DMS79 treated with DMSO at 0.1 percent for 48 hours (cell line): ENCODE results near the gene PROM1.

ENCODE experiments used
- DNase-seq: peaks from one replicate; lab custom pipeline; 2025; lab: John Stamatoyannopoulos, UW

The PROM1 gene

DNA sequence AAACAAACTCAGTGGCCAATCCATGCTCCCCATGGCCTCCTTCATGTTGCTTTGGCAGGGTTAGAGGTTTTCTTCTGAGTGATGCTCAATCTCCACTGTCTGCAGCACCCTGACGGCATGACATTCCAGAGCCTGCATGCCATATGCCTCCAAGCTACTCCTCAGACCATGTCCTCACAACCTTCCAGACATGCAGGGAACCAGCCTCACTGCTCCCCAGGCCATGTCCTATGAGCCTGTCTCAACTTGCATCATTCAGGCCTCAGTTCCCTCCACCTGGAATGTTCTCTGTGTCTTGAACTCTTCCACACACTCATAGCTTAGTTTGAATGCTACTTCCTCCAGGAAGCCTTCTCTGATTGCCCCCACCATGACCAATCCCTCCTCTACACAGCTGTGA is 18.8 kb downstream of the PROM1 start:
- no peak for DNase-seq

DNA sequence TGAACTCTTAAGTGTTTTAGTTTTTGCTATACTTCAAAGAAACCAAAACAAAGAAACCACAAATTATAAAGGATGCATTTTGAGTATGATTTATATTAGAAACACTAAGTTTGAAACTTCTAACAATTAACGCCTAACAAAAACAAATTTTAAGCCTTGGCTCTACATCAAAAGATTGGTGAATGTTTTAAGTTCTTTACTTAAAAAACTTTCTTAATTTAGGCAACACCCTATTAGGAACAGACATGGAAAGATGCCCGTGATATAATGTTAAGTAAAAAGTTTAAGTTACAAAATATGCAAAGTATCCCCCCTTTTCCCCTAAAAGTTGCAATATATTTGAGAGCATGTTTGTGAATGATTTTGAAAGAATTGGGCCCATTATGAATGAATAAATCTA is 21.2 kb downstream of the PROM1 start:
- no peak for DNase-seq

DNA sequence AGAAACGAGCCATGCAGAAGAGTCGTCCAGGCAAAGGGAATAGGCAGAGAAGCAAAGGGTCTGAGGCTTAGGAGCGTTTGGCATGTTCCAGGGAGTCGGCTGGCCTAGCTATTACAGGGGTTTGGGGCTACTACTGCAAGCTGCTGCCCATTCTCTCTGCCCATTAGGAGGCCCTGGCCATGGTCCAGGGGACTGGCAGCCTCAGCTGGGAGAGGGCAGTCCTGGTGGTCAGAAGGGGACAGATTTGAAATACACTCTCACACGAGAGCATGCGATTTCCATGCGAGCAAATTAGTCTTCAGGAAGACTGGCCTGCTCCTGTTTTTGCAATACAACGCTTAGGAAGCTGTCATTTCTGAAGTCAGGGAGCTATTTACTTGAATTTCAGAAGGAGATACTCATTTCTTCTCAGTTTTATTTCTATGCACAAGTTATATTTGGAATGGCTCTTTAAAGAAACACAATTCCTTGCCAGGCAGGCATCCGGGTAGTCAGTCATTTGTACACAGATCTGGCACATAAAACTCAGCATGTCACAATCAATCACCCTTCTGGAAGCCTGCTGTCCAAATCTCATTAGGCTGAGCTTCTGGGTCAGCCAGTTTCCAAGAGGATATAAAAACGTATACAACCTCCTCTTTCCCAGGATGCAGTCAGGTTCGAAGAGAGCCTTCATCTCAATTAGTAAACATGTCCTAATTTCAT is 27.0 kb downstream of the PROM1 start:
- DNase-seq = no peak

GRCh38 chr4:16055873-16056272 is 27.9 kb downstream of the PROM1 start:
- DNase-seq = no peak

DNA sequence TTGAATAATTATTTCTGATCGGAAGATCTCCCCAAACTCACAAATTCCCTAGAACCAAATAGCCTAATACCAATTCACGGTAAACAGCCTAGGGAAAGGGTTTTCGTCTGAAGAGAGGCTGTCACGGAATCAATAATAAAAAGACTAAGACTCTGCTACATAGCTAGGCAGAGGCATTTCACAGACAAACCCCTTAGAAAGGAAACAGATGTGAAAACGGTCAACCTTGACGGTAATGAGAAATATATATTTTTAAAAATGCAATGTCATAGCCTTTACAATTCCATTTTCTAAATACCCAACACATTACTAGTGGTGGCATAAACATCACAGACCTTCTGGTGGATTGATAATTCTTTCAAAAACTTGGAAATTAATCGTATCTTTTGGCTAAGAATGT is 28.4 kb downstream of the PROM1 start:
- DNase-seq = no peak

DNA sequence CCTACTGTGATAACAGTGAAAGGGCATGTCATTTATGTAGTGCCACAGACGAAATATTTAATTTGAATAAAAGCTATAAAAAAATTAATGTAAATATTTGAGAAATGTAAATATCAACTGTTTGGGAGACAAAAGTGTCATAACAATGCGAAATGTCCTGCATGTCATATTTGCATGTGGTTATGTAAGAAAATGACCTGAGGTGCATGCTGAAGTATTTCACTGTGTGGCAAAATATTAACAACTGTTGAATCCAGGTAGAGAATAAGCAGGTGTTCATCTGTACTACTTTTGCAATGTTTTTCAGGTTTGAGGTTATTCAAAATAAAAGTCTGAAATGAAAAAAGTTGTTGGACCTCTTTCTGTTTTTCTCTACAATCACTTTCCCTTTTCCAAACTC is 30.9 kb downstream of the PROM1 start:
- no peak for DNase-seq

GRCh38 chr4:16051980-16052379 is 31.8 kb downstream of the PROM1 start:
- DNase-seq = no peak

DNA sequence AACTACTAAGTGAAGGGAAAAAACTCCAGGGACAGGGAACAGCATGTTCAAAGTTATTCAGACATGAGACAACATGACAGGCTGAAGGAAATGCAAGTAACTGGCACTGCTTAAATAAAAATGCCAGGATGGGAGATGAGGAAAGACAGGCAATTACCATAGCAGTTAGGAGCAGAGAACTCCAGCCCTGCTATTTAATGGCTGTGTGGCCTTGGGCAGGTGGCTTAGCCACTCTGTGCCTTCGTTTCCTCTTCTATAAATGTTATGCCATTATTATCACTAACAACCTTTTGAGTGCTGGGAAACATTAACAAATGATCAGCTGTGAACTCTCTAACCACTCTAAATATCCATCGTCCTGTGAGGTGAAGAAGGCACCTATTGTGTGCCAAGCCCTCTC is 32.7 kb downstream of the PROM1 start:
- DNase-seq = no peak

- no peak for DNase-seq
Measured at GRCh38 chr4:16050669-16051068, 33.2 kb downstream of the PROM1 start.

DNA sequence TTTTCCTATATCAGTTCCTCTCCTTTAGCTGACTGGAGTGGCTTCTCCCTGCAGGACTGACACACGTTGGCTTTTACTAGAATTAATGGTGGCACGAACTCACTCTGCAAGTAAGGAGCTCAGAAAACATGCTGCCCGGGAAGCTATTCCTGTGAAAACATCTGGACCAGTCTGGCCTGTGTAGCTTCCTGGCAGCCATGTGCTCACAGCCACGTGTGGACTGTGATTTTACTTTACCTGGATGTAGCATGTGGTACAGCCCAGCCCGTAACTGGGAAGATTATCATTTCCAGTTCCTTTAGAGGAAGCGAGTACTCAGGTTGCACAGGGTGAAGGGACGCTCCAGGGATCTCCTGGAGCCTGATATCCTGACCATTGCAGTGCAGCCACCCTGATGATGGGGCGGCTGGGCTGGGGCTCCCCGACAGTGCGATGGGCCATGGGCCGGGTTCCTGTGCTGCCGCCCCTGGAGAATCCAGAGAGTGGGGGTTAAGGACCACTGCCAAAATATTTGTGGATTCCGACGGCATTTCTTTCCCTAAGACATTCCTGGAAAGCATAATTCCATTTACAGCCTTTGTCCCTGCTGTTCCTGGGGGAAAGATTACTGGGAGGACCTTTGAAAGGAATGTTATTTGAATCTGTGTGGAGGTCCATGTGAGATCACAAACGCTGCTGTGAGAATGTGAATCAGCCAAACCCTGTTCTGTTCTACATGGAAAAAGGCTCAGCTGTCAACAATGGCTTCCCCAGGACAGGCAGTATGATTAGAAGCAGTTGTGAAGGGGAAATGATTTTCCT is 35.0 kb downstream of the PROM1 start:
- no peak for DNase-seq

GRCh38 chr4:16045687-16046086 is 38.1 kb downstream of the PROM1 start:
- peak; percentile 45 for DNase-seq

DNA sequence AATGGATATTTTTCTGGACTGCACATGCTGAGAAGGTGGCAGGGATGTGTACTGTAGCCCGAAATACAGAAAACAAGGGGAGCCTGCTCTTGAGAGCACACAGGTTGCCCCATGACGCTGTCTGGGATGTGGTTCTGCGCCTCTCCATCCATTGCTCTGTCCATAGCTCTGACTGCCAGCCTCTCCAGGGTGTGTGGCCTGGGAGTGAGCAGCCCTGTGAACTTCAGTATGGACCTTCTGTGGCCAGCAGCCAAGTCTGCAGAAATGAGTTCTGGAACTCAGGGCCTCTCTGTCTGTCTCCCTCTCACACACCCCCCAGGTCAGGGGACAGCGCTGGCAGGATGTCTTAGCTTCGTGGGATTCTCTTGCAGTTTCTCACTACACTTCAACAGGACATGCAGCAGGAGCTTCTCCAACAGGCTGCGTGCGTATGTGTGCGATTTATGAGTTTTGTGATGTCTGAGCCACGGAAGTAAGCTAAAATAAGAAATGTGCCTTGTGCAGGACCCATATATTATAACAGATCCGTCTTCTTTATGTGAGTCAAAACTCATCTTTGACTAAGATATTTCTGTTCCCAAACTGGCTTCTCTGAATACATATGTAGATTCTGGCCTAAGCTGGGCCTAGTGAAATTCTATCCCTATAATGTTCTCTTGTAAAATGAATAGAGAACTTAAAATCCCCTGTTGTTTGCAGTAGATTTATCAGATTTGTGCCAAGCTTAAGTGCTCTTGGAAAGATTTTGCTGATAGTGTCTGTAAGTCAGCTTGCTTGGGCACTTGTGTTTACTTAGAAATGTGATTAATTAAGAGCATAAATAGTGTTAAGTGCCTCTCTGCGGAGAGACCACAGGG is 40.0 kb downstream of the PROM1 start:
- peak; percentile 78 for DNase-seq

DNA sequence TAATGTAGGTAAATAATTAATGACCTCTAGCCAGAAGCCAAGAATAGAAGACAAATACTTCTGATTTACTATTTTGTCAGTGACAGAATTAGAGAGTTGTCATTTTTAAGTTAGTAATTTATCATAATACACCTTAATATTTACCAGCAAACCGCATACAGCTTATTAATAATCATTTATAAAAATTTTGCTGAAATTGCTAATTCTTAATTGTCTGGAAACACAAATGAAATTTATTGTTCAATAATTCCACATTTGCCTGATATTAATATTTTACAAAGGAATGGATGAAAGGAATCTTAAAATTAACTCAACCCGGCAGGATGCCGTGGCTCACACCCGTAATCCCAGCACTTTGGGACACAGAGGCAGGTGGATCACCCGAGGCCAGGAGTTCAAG is 44.7 kb downstream of the PROM1 start:
- no peak for DNase-seq

DNA sequence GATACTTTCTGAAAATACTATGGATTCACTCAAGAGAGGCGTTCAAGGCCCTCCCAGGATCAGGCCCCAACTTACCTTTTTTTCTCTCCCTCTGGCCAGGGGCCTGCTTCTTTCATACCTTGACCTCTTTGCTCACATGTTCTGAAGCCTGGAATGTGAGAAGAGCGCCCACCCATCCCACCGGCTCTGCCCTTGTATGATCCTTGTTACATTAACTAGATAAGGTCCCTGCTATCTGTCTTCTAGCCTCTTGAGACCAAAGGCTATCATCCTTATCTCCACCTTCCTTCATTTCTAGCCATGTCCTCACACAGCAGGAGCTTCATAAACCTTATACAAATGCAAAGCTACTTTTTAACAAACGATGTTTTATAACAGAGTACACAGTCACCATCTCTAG is 45.9 kb downstream of the PROM1 start:
- DNase-seq = no peak

DNA sequence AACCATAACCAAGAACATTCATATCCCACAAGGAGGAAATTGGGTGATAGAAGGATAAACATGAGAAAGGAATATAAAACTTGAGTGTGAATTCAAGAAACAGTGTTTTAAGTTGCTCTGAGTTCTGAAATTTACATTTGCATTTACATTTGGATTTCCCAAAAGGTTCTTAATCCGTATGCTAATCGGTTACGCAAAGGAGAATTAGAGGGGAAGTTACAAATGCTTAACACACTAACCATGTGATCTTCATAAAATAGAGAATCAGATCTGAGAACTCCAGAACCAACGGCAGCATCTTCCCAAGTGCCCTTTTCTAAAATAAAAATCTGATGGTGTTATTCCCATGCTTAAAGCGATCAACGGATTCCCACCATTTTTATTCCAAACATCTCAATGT is 48.0 kb downstream of the PROM1 start:
- no peak for DNase-seq

DNA sequence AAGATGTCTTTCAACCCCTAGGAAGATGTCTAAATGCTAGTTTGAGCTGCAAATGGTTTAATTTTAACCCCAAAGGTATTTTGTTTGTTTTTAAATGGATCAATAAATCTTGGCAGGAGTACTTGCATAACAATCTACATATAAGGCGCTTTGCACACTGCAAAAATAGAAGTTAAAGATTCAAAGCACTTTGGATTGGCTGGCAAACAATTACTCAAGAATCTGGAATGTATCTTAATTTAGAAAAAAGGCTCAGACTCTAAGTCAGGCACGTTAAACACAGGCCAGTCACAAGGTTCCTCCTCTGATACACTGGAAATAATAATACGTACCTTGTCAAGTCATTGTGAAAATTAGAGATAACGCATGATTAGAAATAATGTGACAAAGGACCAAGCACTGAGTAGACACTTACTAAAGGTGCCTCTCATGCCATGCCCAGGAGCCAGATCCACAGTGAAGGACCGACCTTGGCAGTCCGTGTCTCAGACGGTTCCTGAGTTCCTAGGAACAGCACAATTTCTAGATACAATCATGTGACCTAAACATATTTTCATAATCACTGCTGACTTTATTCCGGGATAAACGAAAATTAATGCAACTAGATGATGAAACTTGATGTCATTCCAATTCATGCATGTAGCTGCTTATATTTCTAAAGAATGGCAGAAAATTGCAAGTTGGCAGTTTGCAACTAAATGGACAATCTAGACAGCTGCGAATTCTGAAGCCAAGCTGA is 49.6 kb downstream of the PROM1 start:
- DNase-seq = no peak

GRCh38 chr4:16032396-16032770 is 51.4 kb downstream of the PROM1 start:
- DNase-seq = no peak

GRCh38 chr4:16031546-16032395 is 52.1 kb downstream of the PROM1 start:
- DNase-seq = no peak

DNA sequence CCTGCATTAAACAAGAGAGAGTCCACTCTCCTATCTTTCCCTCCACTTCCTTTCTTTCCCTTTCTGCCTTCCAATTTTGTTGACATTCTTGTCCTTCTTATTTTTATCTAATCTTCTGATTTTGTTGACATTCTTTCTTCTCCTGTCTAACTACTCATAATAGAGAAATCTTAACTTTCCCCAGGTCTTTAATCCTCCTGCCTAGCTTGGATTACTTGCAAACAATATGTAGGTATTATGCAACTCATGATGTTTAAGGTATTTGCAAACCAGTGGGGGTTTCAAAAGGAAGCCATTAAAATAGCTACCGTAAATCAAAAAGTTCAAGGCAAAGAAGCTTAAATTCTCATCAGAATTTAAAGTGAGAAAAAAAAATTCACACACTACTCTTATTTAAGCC is 53.9 kb downstream of the PROM1 start:
- DNase-seq = no peak

DNA sequence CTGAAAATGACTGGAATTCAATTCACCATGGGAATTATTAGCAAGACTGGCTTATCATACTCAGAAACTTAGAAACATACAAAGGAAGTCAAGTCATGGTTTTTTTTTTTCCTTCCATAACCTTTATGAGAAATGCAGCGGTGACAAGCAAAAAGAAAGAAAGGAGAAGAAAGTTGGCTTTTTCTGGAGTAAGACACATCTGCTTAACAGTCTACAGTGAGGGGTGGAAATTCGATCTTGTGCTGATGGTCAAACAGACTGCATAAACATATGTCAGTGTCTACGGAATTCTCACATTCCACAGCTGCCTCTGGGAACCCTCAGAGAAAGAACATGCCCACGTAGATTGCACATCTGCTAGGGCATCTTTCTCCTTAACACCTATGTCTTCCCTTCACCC is 54.6 kb downstream of the PROM1 start:
- DNase-seq = no peak

GRCh38 chr4:16027626-16028025 is 56.2 kb downstream of the PROM1 start:
- no peak for DNase-seq
